ENCODE measurements around the gene CAPZB. TPM values are rescaled to one million over a fixed set of nuclear protein-coding genes. Genes with fewer than 3 reads are reported as not detected.

The CAPZB gene
- total RNA-seq, 1 experiment from 2014 or later: 60.5 TPM

GRCh38 chr1:19425646-19426239 lies 59.6 kb downstream of the CAPZB start:
- in situ Hi-C loops (cut with HindIII; ENCODE audit: low pct_unique_long_range_greater_than_20kb, low sequenced_read_pairs): no loop called here
- no peak for DNase-seq (ENCODE audit: low read depth, low spot score)

- in situ Hi-C loops (cut with HindIII; ENCODE audit: low pct_unique_long_range_greater_than_20kb, low sequenced_read_pairs): loop anchor here (25.0 kb wide), 1 partner anchor 162 kb away; a partner anchor contains a TSS
- DNase-seq (ENCODE audit: low read depth, low spot score): peak; percentile 63
These were observed 60.4 kb downstream of the CAPZB start for GRCh38 chr1:19424651-19425570.

- DNase-seq (ENCODE audit: low read depth, low spot score): no peak
- in situ Hi-C loops (cut with HindIII; ENCODE audit: low pct_unique_long_range_greater_than_20kb, low sequenced_read_pairs): loop anchor here (25.0 kb wide), 1 partner anchor 164 kb away; a partner anchor contains a TSS
These were observed 62.2 kb downstream of the CAPZB start for GRCh38 chr1:19423130-19423529.

GRCh38 chr1:19421365-19421764 lies 64.0 kb downstream of the CAPZB start:
- DNase-seq (ENCODE audit: low read depth, low spot score): no peak
- in situ Hi-C loops (cut with HindIII; ENCODE audit: low pct_unique_long_range_greater_than_20kb, low sequenced_read_pairs): loop anchor here (25.0 kb wide), 1 partner anchor 166 kb away; a partner anchor contains a TSS

- in situ Hi-C loops (cut with HindIII; ENCODE audit: low pct_unique_long_range_greater_than_20kb, low sequenced_read_pairs): loop anchor here (25.0 kb wide), 1 partner anchor 167 kb away; a partner anchor contains a TSS
- no peak for DNase-seq (ENCODE audit: low read depth, low spot score)
These were observed 64.7 kb downstream of the CAPZB start for GRCh38 chr1:19420606-19421005.

GRCh38 chr1:19419691-19420090 lies 65.6 kb downstream of the CAPZB start:
- in situ Hi-C loops (cut with HindIII; ENCODE audit: low pct_unique_long_range_greater_than_20kb, low sequenced_read_pairs): loop anchor here (25.0 kb wide), 1 partner anchor 168 kb away; a partner anchor contains a TSS
- DNase-seq (ENCODE audit: low read depth, low spot score): no peak

GRCh38 chr1:19418503-19418971 lies 66.8 kb downstream of the CAPZB start:
- DNase-seq (ENCODE audit: low read depth, low spot score): no peak
- in situ Hi-C loops (cut with HindIII; ENCODE audit: low pct_unique_long_range_greater_than_20kb, low sequenced_read_pairs): loop anchor here (25.0 kb wide), 1 partner anchor 169 kb away; a partner anchor contains a TSS

GRCh38 chr1:19416921-19417470 lies 68.3 kb downstream of the CAPZB start:
- in situ Hi-C loops (cut with HindIII; ENCODE audit: low pct_unique_long_range_greater_than_20kb, low sequenced_read_pairs): loop anchor here (25.0 kb wide), 1 partner anchor 170 kb away; a partner anchor contains a TSS
- DNase-seq (ENCODE audit: low read depth, low spot score): no peak

GRCh38 chr1:19416145-19416544 lies 69.2 kb downstream of the CAPZB start:
- in situ Hi-C loops (cut with HindIII; ENCODE audit: low pct_unique_long_range_greater_than_20kb, low sequenced_read_pairs): loop anchor here (25.0 kb wide), 1 partner anchor 171 kb away; a partner anchor contains a TSS
- DNase-seq (ENCODE audit: low read depth, low spot score): no peak

GRCh38 chr1:19414515-19415121 lies 70.7 kb downstream of the CAPZB start:
- in situ Hi-C loops (cut with HindIII; ENCODE audit: low pct_unique_long_range_greater_than_20kb, low sequenced_read_pairs): loop anchor here (25.0 kb wide), 1 partner anchor 173 kb away; a partner anchor contains a TSS
- DNase-seq (ENCODE audit: low read depth, low spot score): no peak

- no peak for DNase-seq (ENCODE audit: low read depth, low spot score)
- in situ Hi-C loops (cut with HindIII; ENCODE audit: low pct_unique_long_range_greater_than_20kb, low sequenced_read_pairs): loop anchor here (25.0 kb wide), 1 partner anchor 173 kb away; a partner anchor contains a TSS
These were observed 71.3 kb downstream of the CAPZB start for GRCh38 chr1:19413999-19414398.

- in situ Hi-C loops (cut with HindIII; ENCODE audit: low pct_unique_long_range_greater_than_20kb, low sequenced_read_pairs): loop anchor here (25.0 kb wide), 1 partner anchor 175 kb away; a partner anchor contains a TSS
- no peak for DNase-seq (ENCODE audit: low read depth, low spot score)
These were observed 72.7 kb downstream of the CAPZB start for GRCh38 chr1:19412654-19413053.

GRCh38 chr1:19411612-19412011 lies 73.7 kb downstream of the CAPZB start:
- DNase-seq (ENCODE audit: low read depth, low spot score): no peak
- in situ Hi-C loops (cut with HindIII; ENCODE audit: low pct_unique_long_range_greater_than_20kb, low sequenced_read_pairs): loop anchor here (25.0 kb wide), 1 partner anchor 176 kb away; a partner anchor contains a TSS

GRCh38 chr1:19410393-19410792 lies 74.9 kb downstream of the CAPZB start:
- in situ Hi-C loops (cut with HindIII; ENCODE audit: low pct_unique_long_range_greater_than_20kb, low sequenced_read_pairs): loop anchor here (25.0 kb wide), 1 partner anchor 177 kb away; a partner anchor contains a TSS
- no peak for DNase-seq (ENCODE audit: low read depth, low spot score)

GRCh38 chr1:19409477-19410341 lies 75.6 kb downstream of the CAPZB start:
- in situ Hi-C loops (cut with HindIII; ENCODE audit: low pct_unique_long_range_greater_than_20kb, low sequenced_read_pairs): loop anchor here (25.0 kb wide), 1 partner anchor 178 kb away; a partner anchor contains a TSS
- no peak for DNase-seq (ENCODE audit: low read depth, low spot score)

- no peak for DNase-seq (ENCODE audit: low read depth, low spot score)
- in situ Hi-C loops (cut with HindIII; ENCODE audit: low pct_unique_long_range_greater_than_20kb, low sequenced_read_pairs): loop anchor here (25.0 kb wide), 1 partner anchor 180 kb away; a partner anchor contains a TSS
These were observed 77.7 kb downstream of the CAPZB start for GRCh38 chr1:19407494-19408096.
